Left renal cortex interstitium (tissue), 4 donors: Measurements from ENCODE around the gene MAML3. TPM values are rescaled to one million over a fixed set of nuclear protein-coding genes. Genes with fewer than 3 reads are reported as not detected.

Experiments
- DNase-seq, 4 donors: peaks; one replicate each; pipeline ENCODE4 v3.0.0-alpha.2; 2013; ENCODE audit warnings: low read depth in 4 of 4, low spot score in 2 of 4, missing footprints in 1 of 4
- polyA plus RNA-seq, 4 donors: library from polyadenylated mRNA; unstranded; fragments of 120-200 nt; gene quantifications; one replicate each; pipeline ENCODE4 v1.2.1, GENCODE V29; 2013; ENCODE audit not compliant: insufficient read length in 4 of 4

Gene MAML3
- polyA plus RNA-seq, 4 donors = 14.8 to 22.5 (median 17.4) TPM

GRCh38 chr4:139686130-139686529 is 467.9 kb downstream of the MAML3 start:
- DNase-seq = no peak

GRCh38 chr4:139685180-139685579 is 468.8 kb downstream of the MAML3 start:
- no peak for DNase-seq

GRCh38 chr4:139684351-139684750 is 469.6 kb downstream of the MAML3 start:
- no peak for DNase-seq

GRCh38 chr4:139682741-139683151 is 471.2 kb downstream of the MAML3 start:
- no peak for DNase-seq

- DNase-seq = no peak
These were observed 471.7 kb downstream of the MAML3 start for GRCh38 chr4:139682309-139682708.

- no peak for DNase-seq
These were observed 476.9 kb downstream of the MAML3 start for GRCh38 chr4:139676913-139677585.

GRCh38 chr4:139676365-139676764 is 477.6 kb downstream of the MAML3 start:
- no peak for DNase-seq

- DNase-seq = no peak
These were observed 478.3 kb downstream of the MAML3 start for GRCh38 chr4:139675651-139676050.

- DNase-seq = no peak
These were observed 479.0 kb downstream of the MAML3 start for GRCh38 chr4:139674875-139675550.

GRCh38 chr4:139672732-139673131 is 481.3 kb downstream of the MAML3 start:
- DNase-seq = no peak

GRCh38 chr4:139672215-139672614 is 481.8 kb downstream of the MAML3 start:
- DNase-seq = no peak

GRCh38 chr4:139670775-139671174 is 483.2 kb downstream of the MAML3 start:
- no peak for DNase-seq

- DNase-seq = no peak
These were observed 484.1 kb downstream of the MAML3 start for GRCh38 chr4:139669890-139670289.

- DNase-seq = no peak
These were observed 484.6 kb downstream of the MAML3 start for GRCh38 chr4:139669335-139669734.

GRCh38 chr4:139668658-139669201 is 485.3 kb downstream of the MAML3 start:
- DNase-seq = no peak

- DNase-seq = no peak
These were observed 485.9 kb downstream of the MAML3 start for GRCh38 chr4:139668036-139668435.

Other genes starting within 250 kb of the MAML3 start
- 100 to 1,000 TPM; 114 to 164 (median 148) TPM for gene SCOC, start 219.5 kb upstream of the MAML3 start, polyA plus RNA-seq